Measurements from ENCODE around the gene CYP26B1.

Gene CYP26B1

GRCh38 chr2:72128059-72128842 is 19.4 kb downstream of the CYP26B1 start:
- DNase-seq: no peak

GRCh38 chr2:72127401-72128058 is 20.1 kb downstream of the CYP26B1 start:
- no peak for DNase-seq

GRCh38 chr2:72126186-72127100 is 21.2 kb downstream of the CYP26B1 start:
- no peak for DNase-seq

- DNase-seq: no peak
These were observed 23.3 kb downstream of the CYP26B1 start for GRCh38 chr2:72124376-72124775.

- no peak for DNase-seq
These were observed 26.5 kb downstream of the CYP26B1 start for GRCh38 chr2:72121153-72121552.

GRCh38 chr2:72118951-72119350 is 28.7 kb downstream of the CYP26B1 start:
- DNase-seq: no peak

GRCh38 chr2:72118386-72118785 is 29.3 kb downstream of the CYP26B1 start:
- DNase-seq: no peak

- DNase-seq: no peak
These were observed 29.9 kb downstream of the CYP26B1 start for GRCh38 chr2:72117718-72118117.

GRCh38 chr2:72117029-72117428 is 30.6 kb downstream of the CYP26B1 start:
- DNase-seq: no peak

- peak; percentile 12 for DNase-seq
These were observed 31.6 kb downstream of the CYP26B1 start for GRCh38 chr2:72116081-72116533.

GRCh38 chr2:72115110-72116080 is 32.3 kb downstream of the CYP26B1 start:
- DNase-seq: no peak

GRCh38 chr2:72114693-72115051 is 33.0 kb downstream of the CYP26B1 start:
- DNase-seq: no peak

GRCh38 chr2:72113847-72114692 is 33.6 kb downstream of the CYP26B1 start:
- DNase-seq: no peak

- no peak for DNase-seq
These were observed 34.4 kb downstream of the CYP26B1 start for GRCh38 chr2:72112981-72113846.

- DNase-seq: no peak
These were observed 35.3 kb downstream of the CYP26B1 start for GRCh38 chr2:72112401-72112800.

GRCh38 chr2:72111061-72111460 is 36.6 kb downstream of the CYP26B1 start:
- DNase-seq: no peak

- DNase-seq: no peak
These were observed 37.8 kb downstream of the CYP26B1 start for GRCh38 chr2:72109904-72110303.

- DNase-seq: no peak
These were observed 38.4 kb downstream of the CYP26B1 start for GRCh38 chr2:72109291-72109690.

- no peak for DNase-seq
These were observed 39.5 kb downstream of the CYP26B1 start for GRCh38 chr2:72108121-72108520.

GRCh38 chr2:72106978-72107377 is 40.7 kb downstream of the CYP26B1 start:
- no peak for DNase-seq

All from NCI-H1436 (cell line).